Mammary epithelial cell (primary cell): ENCODE results near the gene PINK1.

ENCODE experiments used
- EZH2 ChIP-seq: IDR thresholded peaks from 2 replicates; pipeline ENCODE4 v1.6.1; 2012; ENCODE audit warnings: low read length, inconsistent platforms, borderline replicate concordance
- TF ChIP-seq, protein P1 (sequence below), 2 donors: IDR thresholded peaks in 1 of 2; conservative IDR thresholded peaks in 1 of 2; 2 replicates each; pipeline ENCODE4 v1.5.1; 2011 to 2012; ENCODE audit warnings: inconsistent platforms in 2 of 2, low read length in 2 of 2, mild to moderate bottlenecking in 2 of 2, control low read depth in 1 of 2, low read depth in 1 of 2; ENCODE audit not compliant: insufficient read depth in 1 of 2; ENCODE audit errors: extremely low read depth in 1 of 2

- TF ChIP-seq, protein P1, sequence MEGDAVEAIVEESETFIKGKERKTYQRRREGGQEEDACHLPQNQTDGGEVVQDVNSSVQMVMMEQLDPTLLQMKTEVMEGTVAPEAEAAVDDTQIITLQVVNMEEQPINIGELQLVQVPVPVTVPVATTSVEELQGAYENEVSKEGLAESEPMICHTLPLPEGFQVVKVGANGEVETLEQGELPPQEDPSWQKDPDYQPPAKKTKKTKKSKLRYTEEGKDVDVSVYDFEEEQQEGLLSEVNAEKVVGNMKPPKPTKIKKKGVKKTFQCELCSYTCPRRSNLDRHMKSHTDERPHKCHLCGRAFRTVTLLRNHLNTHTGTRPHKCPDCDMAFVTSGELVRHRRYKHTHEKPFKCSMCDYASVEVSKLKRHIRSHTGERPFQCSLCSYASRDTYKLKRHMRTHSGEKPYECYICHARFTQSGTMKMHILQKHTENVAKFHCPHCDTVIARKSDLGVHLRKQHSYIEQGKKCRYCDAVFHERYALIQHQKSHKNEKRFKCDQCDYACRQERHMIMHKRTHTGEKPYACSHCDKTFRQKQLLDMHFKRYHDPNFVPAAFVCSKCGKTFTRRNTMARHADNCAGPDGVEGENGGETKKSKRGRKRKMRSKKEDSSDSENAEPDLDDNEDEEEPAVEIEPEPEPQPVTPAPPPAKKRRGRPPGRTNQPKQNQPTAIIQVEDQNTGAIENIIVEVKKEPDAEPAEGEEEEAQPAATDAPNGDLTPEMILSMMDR (conservative IDR thresholded peaks at IDR 0.05 in 1 of 2, IDR thresholded peaks at IDR 0.05 in 1 of 2; ENCODE audit: extremely low read depth in 1 of 2, insufficient read depth in 1 of 2, low read depth in 1 of 2, low read length in 2 of 2): no peak
- no peak for TF ChIP-seq EZH2
Measured at GRCh38 chr1:20597650-20598049, 35.6 kb upstream of the PINK1 start.
